Mesenchymal stem cell (in vitro differentiated cells and primary cell): ENCODE data around the gene RPL31.
A peak's percentile ranks its signal among the peaks of the same experiment; 100 is the strongest.

ENCODE experiments used
- DNase-seq: peaks from one replicate; pipeline ENCODE4 v3.0.0-alpha.2; 2013
- H2AFZ ChIP-seq: one replicate; pipeline ENCODE4 v1.6.1; 2013; ENCODE audit warnings: low read depth, mild to moderate bottlenecking, control low read depth, inconsistent platforms, low read length, moderate library complexity
- H2AK5ac ChIP-seq: 2 replicates; pipeline ENCODE4 v1.6.1; 2013; ENCODE audit warnings: low read length, moderate library complexity, mild to moderate bottlenecking, inconsistent platforms; ENCODE audit not compliant: severe bottlenecking
- H2BK120ac ChIP-seq: one replicate; pipeline ENCODE4 v1.6.1; 2013; ENCODE audit warnings: low read depth, mild to moderate bottlenecking, inconsistent platforms, low read length, moderate library complexity
- H2BK12ac ChIP-seq, 2 experiments: one replicate each; pipeline ENCODE4 v1.6.1; 2013; ENCODE audit warnings: inconsistent platforms in 2 of 2, low read length in 2 of 2, mild to moderate bottlenecking in 2 of 2, moderate library complexity in 2 of 2, control low read depth in 1 of 2
- H2BK15ac ChIP-seq: one replicate; pipeline ENCODE4 v1.6.1; 2013; ENCODE audit warnings: mild to moderate bottlenecking, low read depth, inconsistent platforms; ENCODE audit not compliant: poor library complexity, severe bottlenecking
- H2BK5ac ChIP-seq: 2 replicates; pipeline ENCODE4 v1.6.1; 2013; ENCODE audit warnings: low read depth, mild to moderate bottlenecking, low read length, control low read depth, inconsistent platforms; ENCODE audit not compliant: poor library complexity, severe bottlenecking
- H3K14ac ChIP-seq, 2 experiments: one replicate each; pipeline ENCODE4 v1.6.1; 2013; ENCODE audit warnings: inconsistent platforms in 2 of 2, low read length in 2 of 2, control low read depth in 1 of 2, mild to moderate bottlenecking in 1 of 2, moderate library complexity in 1 of 2
- H3K18ac ChIP-seq, 2 experiments: one replicate each; pipeline ENCODE4 v1.6.1; 2013; ENCODE audit warnings: inconsistent platforms in 2 of 2, low read length in 2 of 2, control low read depth in 1 of 2, low read depth in 1 of 2, mild to moderate bottlenecking in 1 of 2
- H3K23ac ChIP-seq, 2 experiments: one replicate each; pipeline ENCODE4 v1.6.1; 2013; ENCODE audit warnings: inconsistent platforms in 2 of 2, low read length in 2 of 2, mild to moderate bottlenecking in 2 of 2, moderate library complexity in 2 of 2, control low read depth in 1 of 2
- H3K27ac ChIP-seq: 2 replicates; pipeline ENCODE4 v1.5.1; 2013; ENCODE audit warnings: mild to moderate bottlenecking, moderate library complexity, low read length, control low read depth, inconsistent platforms; ENCODE audit not compliant: poor library complexity, severe bottlenecking
- H3K27me3 ChIP-seq, 2 experiments: 2 replicates each; pipeline versions ENCODE4 v1.6.1 to v1.7.0; 2013; ENCODE audit warnings: low read length in 2 of 2, mild to moderate bottlenecking in 2 of 2, moderate library complexity in 2 of 2, control low read depth in 1 of 2, inconsistent platforms in 1 of 2; ENCODE audit not compliant: control insufficient read depth in 1 of 2, insufficient read depth in 1 of 2
- H3K36me3 ChIP-seq, 2 experiments: 2 replicates each; pipeline versions ENCODE4 v1.6.1 to v1.7.0; 2013; ENCODE audit warnings: low read length in 2 of 2, control low read depth in 1 of 2, inconsistent platforms in 1 of 2, low read depth in 1 of 2, mild to moderate bottlenecking in 1 of 2; ENCODE audit not compliant: insufficient read depth in 2 of 2, control insufficient read depth in 1 of 2
- H3K4ac ChIP-seq, 2 experiments: one replicate each; pipeline ENCODE4 v1.6.1; 2013; ENCODE audit warnings: inconsistent platforms in 2 of 2, low read length in 2 of 2, mild to moderate bottlenecking in 2 of 2, moderate library complexity in 2 of 2, control low read depth in 1 of 2, low read depth in 1 of 2
- H3K4me1 ChIP-seq: 2 replicates; pipeline ENCODE4 v1.6.1; 2013; ENCODE audit warnings: low read depth, low read length, control low read depth; ENCODE audit not compliant: control insufficient read depth, insufficient read depth
- H3K4me2 ChIP-seq: 2 replicates; pipeline ENCODE4 v1.6.1; 2013; ENCODE audit warnings: low read length, mild to moderate bottlenecking, inconsistent platforms; ENCODE audit not compliant: poor library complexity, severe bottlenecking
- H3K4me3 ChIP-seq, 2 experiments: 2 replicates each; pipeline versions ENCODE4 v1.5.1 to v1.7.0; 2013; ENCODE audit warnings: low read length in 2 of 2, mild to moderate bottlenecking in 2 of 2, control low read depth in 1 of 2, low read depth in 1 of 2; ENCODE audit not compliant: insufficient read depth in 1 of 2
- H3K79me1 ChIP-seq: replicated peaks from 2 replicates; pipeline ENCODE4 v1.6.1; 2013; ENCODE audit warnings: mild to moderate bottlenecking, control low read depth, low read length, inconsistent platforms; ENCODE audit not compliant: poor library complexity, severe bottlenecking
- H3K9ac ChIP-seq: 2 replicates; pipeline ENCODE4 v1.7.0; 2013; ENCODE audit warnings: mild to moderate bottlenecking, low read length, moderate library complexity
- H3K9me3 ChIP-seq: 2 replicates; pipeline ENCODE4 v1.7.0; 2013; ENCODE audit warnings: mild to moderate bottlenecking, low read length; ENCODE audit not compliant: control insufficient read depth
- H4K8ac ChIP-seq: one replicate; pipeline ENCODE4 v1.6.1; 2013; ENCODE audit warnings: inconsistent platforms, mild to moderate bottlenecking, low read length, moderate library complexity
- H4K91ac ChIP-seq: one replicate; pipeline ENCODE4 v1.6.1; 2013; ENCODE audit warnings: mild to moderate bottlenecking, low read length, inconsistent platforms
- WGBS: methylation state at CpG from one replicate; pipeline ENCODE4 v1.1.7; 2013; ENCODE audit warnings: mixed read lengths; 5-methylcytosine and 5-hydroxymethylcytosine counted together

RPL31 gene

DNA sequence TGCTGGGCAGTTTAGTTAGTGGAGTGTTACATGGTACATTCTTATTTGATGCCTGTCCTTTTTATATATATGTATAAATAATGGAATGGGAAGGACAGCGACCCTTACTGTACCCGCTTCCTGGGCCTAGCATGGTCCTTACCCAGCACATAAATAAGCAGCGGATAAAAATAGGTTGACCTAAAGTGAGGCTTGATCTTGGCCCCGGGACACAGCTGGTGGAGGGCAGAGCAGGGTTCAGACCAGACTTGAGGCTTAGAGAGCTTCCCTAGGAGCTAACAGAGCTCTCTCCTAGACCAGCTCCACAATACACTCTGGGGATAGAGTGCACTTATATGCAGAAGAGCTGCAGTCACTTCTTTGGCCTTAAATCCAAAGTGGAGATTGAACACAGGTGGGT lies 46.9 kb upstream of the RPL31 start:
- no peak overlapping the region for H2AK5ac ChIP-seq
- no peak overlapping the region for H3K4me3 ChIP-seq
- no peaks in the 10 kb centered on the region for H3K36me3 ChIP-seq
- 87% methylated on average over 4 of the region's 4 CpGs for WGBS
- H3K9ac ChIP-seq, result no peak overlapping the region
- H2BK12ac ChIP-seq, result no peak overlapping the region
- H3K4me1 ChIP-seq, result no peaks in the 10 kb centered on the region
- H3K23ac ChIP-seq, result no peak overlapping the region
- DNase-seq, result no peak
- H2BK5ac ChIP-seq, result no peak overlapping the region
- no peak overlapping the region for H2AFZ ChIP-seq
- H3K4me2 ChIP-seq, result no peak overlapping the region
- no peak overlapping the region for H2BK15ac ChIP-seq
- H3K9me3 ChIP-seq, result no peaks in the 10 kb centered on the region
- no peak overlapping the region for H2BK120ac ChIP-seq
- no peak overlapping the region for H3K27ac ChIP-seq
- H3K18ac ChIP-seq, result no peak overlapping the region
- peaks cover 2 to 3% of the 10 kb centered on the region in 2 experiments for H3K27me3 ChIP-seq
- H4K8ac ChIP-seq, result no peak overlapping the region
- no peak overlapping the region for H4K91ac ChIP-seq
- no peaks in the 10 kb centered on the region for H3K79me1 ChIP-seq
- no peak overlapping the region for H3K14ac ChIP-seq
- no peak overlapping the region for H3K4ac ChIP-seq

DNA sequence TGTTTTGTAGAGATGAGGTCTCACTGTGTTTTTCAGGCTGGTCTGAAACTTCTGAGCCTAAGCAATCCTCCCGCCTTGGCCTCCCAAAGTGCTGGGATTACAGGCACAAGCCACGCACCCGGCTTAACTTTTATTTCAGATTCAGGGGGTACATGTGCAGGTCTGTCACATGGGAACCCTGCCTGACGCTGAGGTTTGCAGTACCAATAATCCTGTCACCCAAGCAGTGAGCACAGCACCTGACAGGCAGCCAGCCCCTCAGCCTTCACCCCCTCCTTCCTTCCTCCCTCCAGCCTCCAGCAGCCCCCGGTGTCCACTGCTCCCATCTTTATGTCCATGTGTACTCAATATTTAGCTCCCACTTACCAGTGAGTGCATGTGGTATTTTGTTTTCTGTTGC lies 46.0 kb upstream of the RPL31 start:
- Histone ChIP-seq H3K36me3 (no peaks in the 10 kb centered on the region), H2BK120ac (no peak overlapping the region), H3K9ac (no peak overlapping the region), H2BK5ac (no peak overlapping the region), H2BK12ac (no peak overlapping the region), H4K91ac (no peak overlapping the region), H3K4me1 (peaks cover 2% of the 10 kb centered on the region), H3K23ac (no peak overlapping the region), H3K4me3 (no peak overlapping the region), H2AFZ (no peak overlapping the region), H3K14ac (no peak overlapping the region), H3K79me1 (no peaks in the 10 kb centered on the region), H3K9me3 (no peaks in the 10 kb centered on the region), H3K27me3 (peaks cover 2 to 3% of the 10 kb centered on the region in 2 experiments), H2BK15ac (no peak overlapping the region), H4K8ac (no peak overlapping the region), H2AK5ac (no peak overlapping the region), H3K27ac (no peak overlapping the region), H3K4ac (no peak overlapping the region), H3K4me2 (no peak overlapping the region), H3K18ac (no peak overlapping the region)
- WGBS, result 98% methylated on average over 4 of the region's 5 CpGs
- DNase-seq, result no peak

- H4K8ac ChIP-seq, result no peak overlapping the region
- no peak overlapping the region for H4K91ac ChIP-seq
- H3K27me3 ChIP-seq, result peaks cover 2 to 3% of the 10 kb centered on the region in 2 experiments
- no peak overlapping the region for H3K4me2 ChIP-seq
- no peak overlapping the region for H2BK5ac ChIP-seq
- no peak overlapping the region for H3K4ac ChIP-seq
- no peaks in the 10 kb centered on the region for H3K79me1 ChIP-seq
- no peak overlapping the region for H2AFZ ChIP-seq
- H3K14ac ChIP-seq, result no peak overlapping the region
- no peak overlapping the region for H3K23ac ChIP-seq
- peak overlapping the region in 1 of 2 experiments; percentile 63 for H3K4me3 ChIP-seq
- H3K9me3 ChIP-seq, result no peaks in the 10 kb centered on the region
- peak; percentile 32 for DNase-seq
- WGBS, result 89% methylated on average over 16 of the region's 16 CpGs
- no peak overlapping the region for H3K27ac ChIP-seq
- no peak overlapping the region for H2BK12ac ChIP-seq
- no peak overlapping the region for H3K18ac ChIP-seq
- H3K36me3 ChIP-seq, result no peaks in the 10 kb centered on the region
- no peak overlapping the region for H2AK5ac ChIP-seq
- H3K9ac ChIP-seq, result peak overlapping the region; percentile 55
- H3K4me1 ChIP-seq, result peaks cover 2% of the 10 kb centered on the region
- no peak overlapping the region for H2BK15ac ChIP-seq
- no peak overlapping the region for H2BK120ac ChIP-seq
Measured at GRCh38 chr2:100957996-100958653, 44.0 kb upstream of the RPL31 start.

DNA sequence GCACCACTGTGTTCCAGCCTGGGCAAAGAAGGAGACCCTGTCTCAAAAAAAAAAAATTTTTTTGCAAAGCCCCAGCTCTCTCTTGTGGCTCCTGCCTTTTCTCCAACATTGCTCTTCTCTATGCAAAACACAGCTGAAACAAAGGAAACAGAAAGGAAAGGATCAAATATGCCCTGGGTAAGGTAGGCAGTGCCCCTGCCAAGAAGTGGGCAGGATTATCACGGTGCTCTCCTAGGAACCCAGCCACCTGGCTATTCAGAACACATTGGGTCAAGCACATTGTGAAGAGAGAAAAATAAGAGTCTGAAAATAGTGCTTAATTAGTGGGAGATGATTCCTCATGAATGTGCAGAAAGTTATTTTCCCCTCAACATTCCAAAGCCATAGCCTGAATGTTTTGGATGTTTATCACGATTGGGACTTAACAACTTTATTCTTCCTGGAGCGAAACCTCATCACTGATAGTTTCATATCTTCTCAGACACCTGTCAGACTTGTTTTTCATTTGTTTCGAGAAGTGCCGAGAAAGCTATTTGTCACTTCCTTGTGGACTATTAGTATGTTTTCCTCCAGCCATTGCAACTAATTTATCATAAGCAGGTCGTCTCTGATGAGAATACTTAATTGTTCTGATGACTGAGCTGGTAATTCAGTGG lies 42.7 kb upstream of the RPL31 start:
- 49% methylated on average over 5 of the region's 6 CpGs for WGBS
- H4K8ac ChIP-seq, result no peak overlapping the region
- H3K4me3 ChIP-seq, result no peak overlapping the region

More for the DNA sequence above, 42.7 kb upstream of the RPL31 start:
- H2AFZ ChIP-seq, result no peak overlapping the region
- H3K4ac ChIP-seq, result no peak overlapping the region
- H3K79me1 ChIP-seq, result no peaks in the 10 kb centered on the region
- no peak overlapping the region for H2BK15ac ChIP-seq
- H2BK12ac ChIP-seq, result no peak overlapping the region
- H3K14ac ChIP-seq, result no peak overlapping the region
- no peaks in the 10 kb centered on the region for H3K36me3 ChIP-seq
- no peak for DNase-seq
- peaks cover 2% of the 10 kb centered on the region for H3K4me1 ChIP-seq
- peaks cover 2 to 3% of the 10 kb centered on the region in 2 experiments for H3K27me3 ChIP-seq
- no peak overlapping the region for H2BK120ac ChIP-seq
- H4K91ac ChIP-seq, result no peak overlapping the region
- no peak overlapping the region for H3K23ac ChIP-seq
- H3K4me2 ChIP-seq, result no peak overlapping the region
- no peak overlapping the region for H3K9ac ChIP-seq
- H2BK5ac ChIP-seq, result no peak overlapping the region
- no peak overlapping the region for H3K18ac ChIP-seq
- H3K9me3 ChIP-seq, result no peaks in the 10 kb centered on the region
- H3K27ac ChIP-seq, result no peak overlapping the region
- no peak overlapping the region for H2AK5ac ChIP-seq
